A549 (cell line): ENCODE measurements around the gene RAI2.

ENCODE experiments used
- MAFK ChIP-seq: fragments of 450-650 bp; IDR thresholded peaks from 2 replicates; pipeline ENCODE4 v1.6.1; 2014; ENCODE audit not compliant: partially characterized antibody
- POLR2A ChIP-seq: IDR thresholded peaks from 2 replicates; pipeline ENCODE4 v1.6.1; 2012; ENCODE audit warnings: mild to moderate bottlenecking, low read length
- RAD21 ChIP-seq, 2 experiments: fragments of >200 bp in 1 of 2; sonication (Bioruptor Twin) in 1 of 2; formaldehyde crosslinking in 1 of 2; IDR thresholded peaks in 1 of 2; conservative IDR thresholded peaks in 1 of 2; 2 replicates in 1 of 2; 3 replicates in 1 of 2; pipeline ENCODE4 v1.6.1; 2012 to 2018; ENCODE audit warnings: inconsistent platforms in 1 of 2
- REST ChIP-seq: fragments of 200-600 bp; sonication (generic); IDR thresholded peaks from 2 replicates; pipeline ENCODE4 v1.6.1; 2016; ENCODE audit warnings: antibody characterized with exemption, mild to moderate bottlenecking, moderate library complexity
- RFX5 ChIP-seq: fragments of 450-650 bp; IDR thresholded peaks from 2 replicates; pipeline ENCODE4 v1.7.1; 2014; ENCODE audit warnings: antibody characterized with exemption, mild to moderate bottlenecking, moderate library complexity
- TF ChIP-seq, protein P1 (sequence below): fragments of >200 bp; sonication (Bioruptor Twin); formaldehyde crosslinking; IDR thresholded peaks from 3 replicates; pipeline ENCODE4 v1.5.1; 2016
- TF ChIP-seq, protein P2 (sequence below): IDR thresholded peaks from 2 replicates; pipeline ENCODE4 v1.6.1; 2012; ENCODE audit warnings: low read depth, borderline replicate concordance

GRCh38 chrX:17829566-17829965 lies 31.5 kb downstream of the RAI2 start:
- TF ChIP-seq MAFK, result no peak
- no peak for TF ChIP-seq RAD21 (conservative IDR thresholded peaks at IDR 0.05 in 1 of 2, IDR thresholded peaks at IDR 0.05 in 1 of 2)
- no peak for TF ChIP-seq REST
- TF ChIP-seq, protein P1, sequence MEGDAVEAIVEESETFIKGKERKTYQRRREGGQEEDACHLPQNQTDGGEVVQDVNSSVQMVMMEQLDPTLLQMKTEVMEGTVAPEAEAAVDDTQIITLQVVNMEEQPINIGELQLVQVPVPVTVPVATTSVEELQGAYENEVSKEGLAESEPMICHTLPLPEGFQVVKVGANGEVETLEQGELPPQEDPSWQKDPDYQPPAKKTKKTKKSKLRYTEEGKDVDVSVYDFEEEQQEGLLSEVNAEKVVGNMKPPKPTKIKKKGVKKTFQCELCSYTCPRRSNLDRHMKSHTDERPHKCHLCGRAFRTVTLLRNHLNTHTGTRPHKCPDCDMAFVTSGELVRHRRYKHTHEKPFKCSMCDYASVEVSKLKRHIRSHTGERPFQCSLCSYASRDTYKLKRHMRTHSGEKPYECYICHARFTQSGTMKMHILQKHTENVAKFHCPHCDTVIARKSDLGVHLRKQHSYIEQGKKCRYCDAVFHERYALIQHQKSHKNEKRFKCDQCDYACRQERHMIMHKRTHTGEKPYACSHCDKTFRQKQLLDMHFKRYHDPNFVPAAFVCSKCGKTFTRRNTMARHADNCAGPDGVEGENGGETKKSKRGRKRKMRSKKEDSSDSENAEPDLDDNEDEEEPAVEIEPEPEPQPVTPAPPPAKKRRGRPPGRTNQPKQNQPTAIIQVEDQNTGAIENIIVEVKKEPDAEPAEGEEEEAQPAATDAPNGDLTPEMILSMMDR, result no peak
- TF ChIP-seq, protein P2, sequence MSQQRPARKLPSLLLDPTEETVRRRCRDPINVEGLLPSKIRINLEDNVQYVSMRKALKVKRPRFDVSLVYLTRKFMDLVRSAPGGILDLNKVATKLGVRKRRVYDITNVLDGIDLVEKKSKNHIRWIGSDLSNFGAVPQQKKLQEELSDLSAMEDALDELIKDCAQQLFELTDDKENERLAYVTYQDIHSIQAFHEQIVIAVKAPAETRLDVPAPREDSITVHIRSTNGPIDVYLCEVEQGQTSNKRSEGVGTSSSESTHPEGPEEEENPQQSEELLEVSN, result no peak
- no peak for TF ChIP-seq POLR2A
- TF ChIP-seq RFX5, result no peak
